NCI-H82 (cell line): Measurements from ENCODE around the gene MPPE1.

ENCODE experiments used
- DNase-seq: peaks from one replicate; lab custom pipeline; 2025; lab: John Stamatoyannopoulos, UW

The MPPE1 gene

DNA sequence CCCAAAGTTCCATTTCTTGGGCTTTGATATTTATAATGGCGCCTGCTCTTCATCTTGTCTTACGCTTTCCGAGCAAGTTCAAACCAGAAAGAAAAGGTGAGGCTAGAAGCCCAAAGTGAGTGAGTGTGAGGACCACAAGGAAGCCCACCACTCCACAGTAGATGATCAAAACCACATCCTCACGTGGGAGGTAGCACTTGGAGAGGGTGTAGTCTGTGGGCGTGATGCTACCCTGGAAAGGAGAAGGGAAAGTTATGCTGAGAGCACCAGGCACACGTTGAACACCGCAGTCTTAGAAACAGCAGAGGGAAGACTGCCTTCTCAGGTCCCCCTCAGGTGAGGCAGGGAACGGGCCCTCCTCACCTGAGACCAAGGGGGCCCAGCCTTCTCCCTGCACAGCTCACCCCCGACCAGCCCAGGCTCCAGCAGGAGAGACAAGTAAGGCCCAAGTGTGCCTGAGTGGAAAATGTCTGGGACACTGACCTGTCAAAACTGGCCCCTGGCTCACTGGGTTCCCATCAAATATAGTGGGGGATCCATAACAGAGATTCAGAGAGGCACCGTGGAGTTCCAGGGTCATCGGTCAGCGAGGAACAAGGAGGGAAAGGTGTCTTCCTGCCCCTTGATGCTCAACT lies 23.6 kb downstream of the MPPE1 start:
- DNase-seq, result no peak

DNA sequence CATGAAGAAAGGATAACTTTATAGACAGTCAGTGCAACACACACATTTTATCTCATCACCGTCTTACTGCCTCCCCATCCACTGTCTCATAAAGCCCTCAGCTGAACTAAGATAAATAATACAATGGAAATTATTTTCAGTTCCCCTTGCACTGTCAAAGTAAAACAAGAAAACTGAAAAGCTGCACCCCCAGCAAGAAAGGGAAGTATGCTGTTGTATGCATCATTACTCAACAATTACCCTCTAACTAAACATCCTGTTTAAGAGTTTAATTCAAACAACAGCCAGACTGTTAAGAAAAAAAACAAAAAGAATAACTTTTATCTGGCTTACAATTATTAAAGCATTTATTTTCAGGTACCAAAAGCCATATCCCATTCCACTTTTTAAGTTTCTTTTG lies 25.0 kb downstream of the MPPE1 start:
- no peak for DNase-seq

DNA sequence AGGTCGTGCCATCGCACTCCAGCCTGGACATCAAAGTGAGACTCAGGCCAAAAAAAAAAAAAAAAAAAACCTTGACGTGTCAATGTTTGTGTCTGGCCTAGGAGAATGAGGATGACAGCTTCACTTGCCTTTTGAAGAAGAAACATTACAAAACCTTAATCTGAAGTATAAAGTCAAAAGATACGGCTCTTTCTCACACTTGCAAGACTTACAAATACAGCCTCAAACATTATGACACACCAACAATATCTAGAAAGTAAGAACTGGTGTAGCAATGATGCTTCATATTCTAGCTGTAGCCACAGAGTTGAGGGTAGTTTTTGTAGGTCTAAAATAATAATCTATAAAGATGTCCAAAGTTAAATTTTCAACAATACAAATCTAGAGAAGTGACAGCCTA lies 25.5 kb downstream of the MPPE1 start:
- DNase-seq, result no peak

- DNase-seq, result no peak
Observed at GRCh38 chr18:11880586-11881304, 27.4 kb downstream of the MPPE1 start.

DNA sequence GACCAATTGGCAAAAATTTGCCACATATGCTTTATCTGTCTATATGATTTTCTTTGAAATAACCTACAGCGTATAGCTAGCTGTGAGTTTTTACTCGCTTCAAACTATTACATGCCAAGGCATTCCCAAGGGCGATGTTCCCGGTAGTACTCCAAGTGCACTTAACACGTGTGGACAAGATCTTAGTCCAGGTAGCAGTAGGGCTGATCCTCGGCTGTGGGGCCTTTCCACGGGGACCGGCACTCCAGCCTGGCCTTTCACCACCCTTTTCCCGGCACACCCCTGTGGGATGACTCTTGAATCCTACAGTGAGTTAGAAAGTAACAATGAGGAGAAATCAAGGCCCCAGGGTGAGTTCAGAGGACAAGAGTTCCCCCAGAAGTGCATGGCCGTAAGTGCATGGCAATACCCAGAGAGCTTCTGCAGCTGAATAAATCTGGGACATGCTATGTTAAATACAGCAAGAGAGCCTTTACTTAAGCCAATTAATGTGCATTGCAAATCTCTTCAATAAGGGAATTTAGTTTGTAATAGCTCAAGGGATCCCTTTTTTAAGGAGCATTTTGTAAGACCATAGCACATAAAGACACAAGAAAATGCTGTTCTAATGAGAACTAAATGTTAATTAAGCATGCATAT lies 30.5 kb downstream of the MPPE1 start:
- DNase-seq, result peak; percentile 67

DNA sequence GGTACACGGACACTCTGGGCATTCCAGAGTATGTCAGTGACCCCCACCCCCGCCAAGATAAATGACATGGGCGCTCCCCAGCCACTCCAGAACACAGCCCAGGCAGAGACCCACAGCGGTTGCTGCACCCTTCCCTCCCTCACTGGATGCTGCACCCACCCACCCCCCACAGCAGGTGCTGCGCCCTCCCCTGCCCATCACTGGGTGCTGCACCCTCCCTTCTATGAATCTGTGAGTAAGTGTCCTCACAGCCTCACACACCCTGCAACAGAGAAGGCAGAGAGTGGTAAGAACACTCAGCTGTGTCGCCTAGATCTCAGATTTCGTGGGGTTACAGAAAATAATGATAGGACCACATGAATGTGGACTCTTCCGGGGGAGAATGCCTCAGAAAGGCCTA lies 33.4 kb downstream of the MPPE1 start:
- no peak for DNase-seq

- no peak for DNase-seq
Observed at GRCh38 chr18:11873670-11874340, 34.3 kb downstream of the MPPE1 start.

GRCh38 chr18:11872479-11873136 lies 35.5 kb downstream of the MPPE1 start:
- DNase-seq, result peak; percentile 45

GRCh38 chr18:11871501-11871900 lies 36.6 kb downstream of the MPPE1 start:
- DNase-seq, result no peak

GRCh38 chr18:11868230-11868629 lies 39.9 kb downstream of the MPPE1 start:
- no peak for DNase-seq

GRCh38 chr18:11866764-11867163 lies 41.4 kb downstream of the MPPE1 start:
- peak; percentile 63 for DNase-seq

DNA sequence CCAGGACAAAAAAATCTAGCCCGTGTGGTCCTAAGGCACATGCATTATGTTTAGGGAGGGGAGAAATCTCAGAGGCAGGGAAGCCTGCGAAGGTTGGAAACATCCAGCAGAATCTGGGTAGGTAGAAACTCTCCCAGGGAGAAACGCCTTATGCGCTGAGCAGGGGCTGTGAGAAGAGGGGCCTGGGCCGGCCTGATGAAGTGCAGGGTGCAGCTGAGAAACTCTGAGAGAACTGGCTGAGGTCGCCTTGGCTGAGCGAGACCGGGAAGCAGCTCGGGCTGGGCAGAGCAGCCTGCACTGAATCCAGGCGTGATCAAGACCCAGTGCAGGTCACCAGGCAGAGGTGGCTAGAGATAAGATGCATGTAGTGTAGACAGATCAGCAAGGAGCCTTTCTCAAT lies 41.8 kb downstream of the MPPE1 start:
- DNase-seq, result no peak

- no peak for DNase-seq
Observed at GRCh38 chr18:11865071-11865470, 43.0 kb downstream of the MPPE1 start.

GRCh38 chr18:11864471-11864870 lies 43.6 kb downstream of the MPPE1 start:
- DNase-seq, result no peak

GRCh38 chr18:11862468-11863137 lies 45.5 kb downstream of the MPPE1 start:
- DNase-seq, result no peak

DNA sequence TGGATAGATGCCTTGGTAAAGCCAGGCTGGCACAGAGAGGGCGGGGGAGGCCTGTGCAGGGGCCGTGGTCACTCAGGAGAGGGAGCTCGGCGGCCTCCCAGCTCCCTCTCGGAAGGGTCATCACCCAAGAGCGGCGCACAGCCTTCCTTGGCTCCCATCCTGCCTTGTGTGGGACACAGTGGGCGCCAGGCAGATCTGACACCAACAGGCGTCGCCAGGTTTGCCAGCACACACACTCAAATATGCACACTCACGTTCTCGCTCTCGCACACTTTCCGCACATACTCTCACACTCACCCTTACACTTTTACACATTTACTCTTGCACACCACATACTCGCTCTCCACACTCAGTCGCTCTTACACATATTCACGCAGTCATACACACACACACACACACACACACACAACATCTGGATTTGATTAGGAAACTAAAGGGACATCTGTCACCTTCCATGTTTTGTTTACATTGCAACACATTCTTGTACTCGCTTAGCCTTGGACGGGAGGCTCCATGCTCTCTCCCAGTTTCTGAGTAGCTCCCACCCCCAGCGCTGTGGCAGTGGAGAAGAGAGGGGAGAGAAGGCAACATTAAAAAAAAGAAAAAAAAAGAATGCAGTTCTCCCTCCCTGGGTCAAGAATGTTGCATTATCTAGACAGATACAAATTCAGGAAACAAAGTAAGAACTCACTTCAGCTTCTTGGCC lies 46.4 kb downstream of the MPPE1 start:
- peak; percentile 18 for DNase-seq

GRCh38 chr18:11860594-11861450 lies 47.3 kb downstream of the MPPE1 start:
- no peak for DNase-seq

GRCh38 chr18:11859903-11860407 lies 48.2 kb downstream of the MPPE1 start:
- DNase-seq, result no peak

DNA sequence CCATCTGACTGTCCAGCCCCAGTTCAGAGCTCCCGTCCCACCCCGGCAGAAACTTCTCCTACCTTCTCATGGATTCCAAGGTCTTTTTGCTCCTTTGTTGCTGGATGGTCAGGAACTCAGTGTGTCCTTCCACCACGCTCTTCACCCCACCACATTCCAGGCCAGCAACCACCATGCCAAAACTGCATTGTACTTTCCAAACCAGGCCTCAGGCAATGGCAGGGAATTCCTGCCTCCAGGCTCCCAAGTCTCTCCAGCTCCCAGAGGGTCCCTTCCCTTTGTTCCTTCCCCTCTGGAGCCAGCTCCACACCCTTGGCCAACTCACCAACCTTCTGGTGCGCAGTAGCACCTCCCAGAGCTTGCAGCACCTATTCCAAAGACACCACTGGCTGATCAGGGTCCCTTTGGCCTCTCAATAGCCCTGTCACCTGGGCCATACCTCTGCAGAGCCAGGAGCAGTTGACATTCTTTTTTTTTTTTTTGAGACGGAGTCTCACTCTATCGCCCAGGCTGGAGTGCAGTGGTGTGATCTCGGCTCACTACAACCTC lies 48.8 kb downstream of the MPPE1 start:
- no peak for DNase-seq
